ENCODE data around the gene HLF.
A peak's percentile ranks its signal among the peaks of the same experiment; 100 is the strongest.

Gene HLF

DNA sequence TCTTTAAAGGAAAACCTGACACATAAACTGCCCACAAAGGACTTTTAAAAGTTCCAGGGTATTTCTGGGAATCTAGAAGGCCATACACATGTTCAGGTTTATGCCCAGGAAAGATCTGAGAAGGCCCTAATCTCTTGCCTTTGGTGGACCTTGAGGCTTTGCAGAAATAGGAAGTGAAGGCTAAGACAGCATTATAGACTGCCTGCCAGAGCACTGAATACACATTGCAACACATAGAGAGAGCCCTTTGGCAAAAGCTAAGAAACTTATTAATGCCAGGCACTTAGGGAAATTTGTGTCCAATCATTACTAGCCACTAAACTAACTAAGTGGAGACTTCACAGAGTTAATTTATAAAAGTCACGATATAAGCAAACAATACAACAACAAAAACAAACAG lies 86.5 kb downstream of the HLF start:
- DNase-seq (ENCODE audit: low read depth in 1 of 2, low spot score in 1 of 2): no peak

DNA sequence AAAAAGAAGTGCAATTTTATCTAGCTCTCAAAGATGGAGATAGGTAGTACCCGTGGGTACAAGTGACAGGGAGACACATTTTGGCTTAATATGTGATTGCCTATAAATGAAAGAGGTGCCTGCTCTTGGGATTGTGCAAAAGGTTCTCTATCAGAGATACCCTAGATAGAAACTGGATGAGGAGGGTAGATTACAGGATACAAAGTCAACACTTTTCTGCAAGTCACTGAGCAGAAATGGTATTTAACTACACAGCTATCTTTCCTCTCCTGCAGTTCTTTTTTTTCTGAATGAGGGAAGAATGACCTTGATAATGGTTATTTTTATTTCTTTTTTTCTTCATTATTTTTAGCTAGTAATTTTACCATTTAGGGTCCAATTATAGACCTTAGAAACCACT lies 89.2 kb downstream of the HLF start:
- DNase-seq (ENCODE audit: low read depth in 1 of 2, low spot score in 1 of 2): no peak

DNA sequence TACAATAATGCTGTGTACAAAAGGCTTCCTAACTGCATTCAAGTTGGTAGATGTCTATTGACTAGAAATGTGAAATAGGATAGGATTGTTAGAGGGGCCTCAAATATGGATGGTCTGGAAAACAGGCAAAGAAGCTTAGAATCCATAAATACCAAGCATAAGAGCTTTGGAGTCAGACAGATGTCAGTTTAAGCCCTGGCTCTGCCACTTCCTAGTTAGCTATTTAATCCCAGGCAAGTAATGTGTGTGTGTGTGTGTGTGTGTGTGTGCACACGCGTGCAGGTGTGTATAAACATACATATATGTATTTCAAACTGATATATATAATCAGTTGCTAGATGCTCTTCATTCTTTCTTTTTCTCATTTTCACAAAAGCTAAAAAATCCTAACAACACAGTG lies 90.2 kb downstream of the HLF start:
- no peak for DNase-seq (ENCODE audit: low read depth in 1 of 2, low spot score in 1 of 2)

GRCh38 chr17:55356434-55357328 lies 91.9 kb downstream of the HLF start:
- DNase-seq (ENCODE audit: low read depth in 1 of 2, low spot score in 1 of 2): peak; percentile 34 to 36

GRCh38 chr17:55360971-55361370 lies 96.2 kb downstream of the HLF start:
- no peak for DNase-seq (ENCODE audit: low read depth in 1 of 2, low spot score in 1 of 2)

DNA sequence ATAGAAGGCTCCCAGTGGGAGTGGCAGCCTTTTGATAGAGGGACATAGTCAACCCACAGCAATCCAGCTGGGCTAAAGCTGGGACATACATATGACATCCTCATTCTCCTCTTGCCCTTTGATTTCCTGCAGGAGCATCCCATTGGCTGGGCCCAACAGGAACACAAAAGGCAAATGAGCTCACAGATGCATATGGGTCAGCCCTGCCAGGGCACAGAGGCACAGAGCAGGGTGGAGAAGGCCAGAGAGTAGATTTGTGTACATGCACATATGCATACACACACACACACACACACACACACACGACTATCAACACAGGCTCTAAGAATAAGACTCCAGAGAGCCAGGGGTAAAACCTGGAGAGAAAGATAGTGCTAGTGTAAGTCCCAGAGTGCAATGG lies 98.3 kb downstream of the HLF start:
- no peak for DNase-seq (ENCODE audit: low read depth in 1 of 2, low spot score in 1 of 2)

- DNase-seq (ENCODE audit: low read depth in 1 of 2, low spot score in 1 of 2): no peak
Measured at GRCh38 chr17:55366020-55366481, 101.3 kb downstream of the HLF start.

- DNase-seq (ENCODE audit: low read depth in 1 of 2, low spot score in 1 of 2): no peak
Measured at GRCh38 chr17:55368706-55369105, 103.9 kb downstream of the HLF start.

All from activated T-helper 1 cell treated with anti-CD3 and anti-CD28 coated beads, Interleukin-2, amount 50 U/mL, for 16 hours (primary cell).